Fibroblast of upper back skin (primary cell): ENCODE measurements around the gene KRTAP10-6.
"Not testable (repeated sequence)": the region's sequence is repeated elsewhere in the genome, so short reads cannot be mapped to it uniquely, and the experiment has no call there.

Experiments used
- DNase-seq: peaks from one replicate; pipeline ENCODE4 v3.0.0-alpha.2; 2013

The KRTAP10-6 gene

DNA sequence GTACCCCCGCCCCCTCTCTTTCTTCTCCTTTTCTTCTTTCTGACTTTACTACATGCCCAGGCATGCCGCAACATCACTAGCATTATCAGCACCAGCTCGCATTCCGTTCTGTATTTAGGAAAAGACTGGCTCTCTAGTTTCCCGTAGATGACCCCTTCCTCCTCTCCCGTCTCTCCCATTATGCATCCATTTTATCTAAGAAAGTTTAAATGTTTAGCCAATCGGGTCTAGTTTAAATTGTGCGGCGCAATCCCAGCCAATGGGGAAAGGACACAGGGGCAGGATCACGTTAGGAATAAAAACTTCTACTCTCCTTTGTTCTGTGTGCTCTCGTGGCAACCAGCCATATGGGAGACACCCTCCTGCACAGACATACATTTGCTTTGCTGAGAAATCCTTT is 5.8 kb upstream of the KRTAP10-6 start:
- DNase-seq = no peak

DNA sequence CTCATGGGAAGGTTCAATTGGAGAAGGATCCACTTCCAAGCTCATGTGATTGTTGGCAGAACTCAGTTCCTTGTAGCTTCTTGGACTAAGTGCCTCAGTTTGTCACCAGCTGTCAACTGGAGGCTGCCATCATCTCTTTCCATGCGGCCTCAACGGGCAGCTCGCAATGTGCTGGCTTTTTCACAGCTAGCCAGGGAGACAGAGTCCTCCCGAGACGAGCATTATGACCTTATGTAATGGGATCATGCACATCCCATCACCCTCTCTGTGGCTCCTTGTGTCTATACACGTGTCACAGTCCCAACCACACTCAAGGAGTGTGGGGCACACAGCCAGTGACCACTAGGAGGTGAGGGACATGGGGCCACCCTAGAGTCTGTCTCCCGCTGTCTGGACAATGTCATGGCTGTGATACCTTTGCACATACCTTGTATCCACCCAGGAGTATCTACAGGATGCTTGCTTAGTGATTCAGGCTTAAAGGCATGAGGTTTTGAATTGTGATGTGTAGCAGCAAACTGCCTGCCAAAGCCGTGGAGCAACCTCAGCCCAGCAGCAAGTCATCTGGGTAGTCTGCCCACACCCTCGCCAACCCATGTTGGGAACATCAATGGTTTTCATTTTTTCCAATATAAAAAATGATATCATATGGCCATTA is 3.9 kb upstream of the KRTAP10-6 start:
- no peak for DNase-seq

DNA sequence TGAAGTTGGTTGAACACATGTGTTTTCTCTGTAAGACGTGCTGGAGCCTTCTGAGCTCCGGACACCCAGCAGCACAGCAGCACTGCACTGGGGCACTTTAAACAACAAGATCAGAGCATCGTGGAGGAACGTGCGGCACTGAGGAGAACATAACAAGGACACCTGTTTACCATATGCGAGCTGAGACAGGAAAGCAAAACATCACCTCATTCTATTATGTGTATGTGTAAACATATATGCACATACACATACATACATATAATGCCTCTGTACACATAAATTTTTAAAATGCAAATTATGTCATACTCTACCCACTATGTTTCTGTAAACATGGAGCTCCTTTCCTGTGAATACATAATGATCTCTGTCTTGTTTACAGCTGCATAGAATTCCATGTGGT is 3.2 kb upstream of the KRTAP10-6 start:
- DNase-seq = no peak

DNA sequence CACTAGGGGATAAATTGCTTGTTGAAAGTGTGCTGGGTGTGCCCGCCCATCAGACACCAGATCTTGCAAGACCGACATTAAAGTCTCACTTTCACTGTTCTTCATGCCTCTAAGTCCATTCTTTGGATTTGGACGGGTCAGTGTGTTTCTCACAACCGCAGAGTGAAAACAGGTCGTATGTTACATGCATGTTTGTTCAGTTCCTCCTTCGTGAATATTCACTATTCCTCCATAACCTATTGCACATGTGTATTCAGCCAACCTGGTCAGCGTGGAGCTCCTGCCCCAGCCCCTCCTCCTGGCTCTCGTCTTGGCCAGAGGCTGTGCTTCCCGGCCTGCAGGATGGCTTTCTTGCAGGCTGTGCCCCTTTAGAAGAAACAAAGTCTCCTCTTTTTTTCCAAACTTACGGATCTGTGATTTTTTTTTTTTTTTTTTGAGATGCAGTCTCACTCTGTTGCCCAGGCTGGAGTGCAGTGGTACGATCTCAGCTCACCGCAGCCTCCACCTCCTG is 2.2 kb upstream of the KRTAP10-6 start:
- no peak for DNase-seq

DNA sequence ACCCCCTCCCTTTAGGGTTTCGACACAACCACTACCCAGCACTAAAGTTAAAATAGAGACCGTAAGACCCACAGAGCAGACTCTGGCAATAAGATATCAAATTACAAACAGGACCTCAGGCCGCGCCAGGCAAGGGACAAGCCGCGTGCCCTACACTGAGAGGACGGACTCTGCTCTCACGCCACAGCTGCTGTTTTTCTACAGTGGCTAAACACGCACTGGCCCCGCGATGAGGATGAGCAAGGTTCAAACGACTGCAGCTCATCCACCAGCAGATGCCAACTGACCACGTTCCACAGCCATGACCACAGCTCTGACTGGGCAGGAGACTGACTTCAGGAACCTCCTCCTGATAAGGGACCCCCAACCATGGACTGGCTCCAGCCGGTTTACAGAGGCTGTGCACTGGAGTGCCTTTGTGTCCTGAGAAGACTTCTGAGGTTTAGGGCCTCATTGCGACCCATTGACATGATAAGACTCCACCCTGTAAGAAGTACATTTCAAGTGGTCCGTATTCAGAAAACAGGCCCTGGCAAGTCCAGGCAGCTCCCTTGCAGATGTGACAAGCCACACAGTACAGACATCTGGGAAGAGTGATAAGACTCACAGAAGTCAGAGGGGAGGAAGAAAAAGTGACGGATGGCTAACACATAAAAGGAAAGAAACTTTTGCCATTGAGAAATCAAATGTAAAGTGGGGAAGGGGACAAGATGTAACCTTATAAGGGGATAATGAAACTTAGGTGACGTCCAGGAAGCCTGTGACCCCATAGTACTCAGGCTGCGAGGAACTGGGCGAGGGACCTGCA is 1.5 kb upstream of the KRTAP10-6 start:
- DNase-seq = no peak

DNA sequence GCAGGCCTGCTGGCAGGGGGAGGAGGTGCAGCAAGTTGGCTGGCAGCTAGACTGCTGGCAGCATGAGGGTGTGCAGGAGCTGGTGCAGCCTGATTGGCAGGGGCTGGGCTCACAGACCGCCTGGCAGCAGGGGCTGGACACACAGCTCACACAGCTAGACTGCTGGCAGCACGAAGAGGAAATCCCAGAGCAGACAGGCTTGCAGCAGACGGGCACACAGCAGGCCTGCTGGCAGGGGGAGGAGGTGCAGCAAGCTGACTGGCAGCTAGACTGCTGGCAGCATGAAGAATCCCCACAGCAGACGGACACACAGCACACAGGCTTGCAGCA is 539 bp downstream of the KRTAP10-6 start:
- DNase-seq = not testable (repeated sequence)

DNA sequence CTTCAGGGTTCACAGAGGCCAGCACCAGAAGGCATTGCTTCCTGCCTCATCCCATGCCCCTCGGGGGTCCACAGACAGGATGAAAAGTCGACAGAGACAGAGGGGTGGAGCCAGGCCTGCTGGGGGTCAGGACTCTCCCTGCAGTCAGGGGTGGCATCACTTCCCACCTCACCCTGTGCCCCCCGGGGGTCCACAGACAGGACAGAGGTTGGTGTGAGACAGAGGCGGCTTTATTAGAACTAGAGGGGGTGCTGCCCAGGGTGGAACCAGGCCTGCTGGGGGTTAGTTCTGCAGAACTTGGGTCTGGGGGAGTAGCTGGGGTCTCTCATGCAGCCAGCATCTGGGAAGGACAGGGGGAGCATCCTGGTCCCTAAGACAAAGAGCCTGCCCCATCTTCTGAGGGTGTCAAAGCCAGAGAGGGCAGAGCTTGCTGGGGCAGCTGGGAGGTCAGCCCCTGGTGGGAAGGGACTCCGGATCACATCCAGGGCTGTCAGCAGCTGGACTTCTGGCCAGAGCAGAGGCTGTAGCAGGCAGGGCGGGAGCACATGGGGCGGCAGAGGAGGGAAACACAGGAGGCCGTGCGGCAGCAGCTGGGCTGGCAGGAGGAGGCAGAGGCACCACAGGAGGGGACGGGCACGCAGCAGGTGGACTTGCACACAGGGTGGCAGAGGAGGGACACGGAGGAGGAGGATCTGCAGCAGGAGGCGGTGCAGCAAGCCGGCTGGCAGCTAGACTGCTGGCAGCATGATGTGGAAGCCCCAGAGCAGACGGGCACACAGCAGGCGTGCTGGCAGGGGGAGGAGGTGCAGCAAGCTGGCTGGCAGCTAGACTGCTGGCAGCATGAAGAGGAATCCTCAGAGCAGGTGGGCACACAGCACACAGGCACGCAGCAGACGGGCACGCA is 1.2 kb downstream of the KRTAP10-6 start:
- not testable (repeated sequence) for DNase-seq

DNA sequence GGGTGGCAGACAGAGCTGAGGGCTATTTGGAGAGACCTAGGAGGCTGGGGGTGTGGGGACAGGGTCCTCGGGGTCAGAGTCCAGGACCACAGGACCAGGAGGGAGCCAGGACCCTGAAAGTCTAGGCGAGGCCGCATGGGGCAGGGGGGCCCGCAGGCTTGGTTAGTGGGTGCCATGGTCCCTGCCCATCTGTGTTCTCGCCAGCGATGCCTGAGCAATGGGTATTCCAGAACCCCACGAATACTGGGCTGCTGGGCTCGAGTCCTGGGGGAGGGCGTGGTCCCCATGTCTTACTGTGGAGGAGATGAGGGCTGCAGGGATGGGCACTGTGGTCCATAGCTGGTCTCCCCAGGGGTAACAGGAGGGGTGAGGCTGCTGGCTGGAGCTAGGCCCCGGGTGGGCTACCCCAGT is 2.0 kb downstream of the KRTAP10-6 start:
- no peak for DNase-seq

DNA sequence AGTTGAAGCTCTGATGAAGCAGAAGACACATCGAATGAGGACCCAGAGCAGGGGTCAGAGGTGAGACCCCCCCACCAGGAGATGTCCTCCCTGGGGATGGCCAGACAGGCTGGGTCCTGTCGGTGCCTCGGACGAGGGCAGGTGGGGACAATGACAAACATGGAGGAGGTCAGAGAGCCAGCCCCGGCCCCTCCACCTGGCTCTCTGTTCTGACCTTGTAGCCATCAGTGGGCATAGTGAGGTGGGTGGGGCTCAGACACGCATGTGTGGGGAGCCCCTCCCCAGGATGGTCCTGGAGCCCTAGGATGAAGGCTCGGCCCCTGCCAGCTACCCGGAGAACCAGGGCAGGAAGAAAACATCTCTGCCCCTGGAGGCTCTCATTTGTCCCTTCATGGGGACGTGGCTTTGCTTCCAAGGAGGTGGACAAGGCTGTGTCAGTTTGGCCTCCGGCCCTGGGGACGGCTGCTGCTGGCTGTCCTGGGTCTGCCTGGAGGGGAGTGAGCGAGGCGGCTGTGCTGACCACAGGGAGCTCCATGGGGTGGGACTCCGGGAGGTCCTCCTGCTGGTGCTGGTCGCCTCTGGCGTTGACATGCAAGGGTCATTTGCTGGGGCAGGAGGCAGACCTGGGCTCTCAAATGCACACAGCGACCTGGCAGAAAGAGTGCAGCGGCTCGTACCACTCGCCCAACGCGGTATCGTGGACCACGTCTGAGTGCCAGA is 2.6 kb downstream of the KRTAP10-6 start:
- no peak for DNase-seq

DNA sequence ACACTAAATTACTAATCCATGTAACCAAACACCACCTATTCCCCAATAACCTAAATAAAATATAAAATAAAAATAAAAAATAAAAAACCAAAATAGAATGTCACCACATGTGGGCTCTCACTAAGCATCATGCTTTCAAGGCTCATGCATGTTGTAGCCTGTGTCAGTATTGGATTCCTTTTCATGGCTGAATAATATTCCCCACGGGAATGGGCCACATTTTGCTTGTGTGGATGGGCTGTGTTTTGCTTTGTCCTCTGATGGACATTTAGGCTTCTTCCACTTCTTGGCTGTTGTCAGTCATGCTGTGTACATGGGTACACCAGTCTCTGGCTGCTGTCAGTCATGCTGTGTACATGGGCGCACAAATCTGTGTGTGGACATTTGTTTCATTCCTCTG is 3.2 kb downstream of the KRTAP10-6 start:
- DNase-seq = no peak

DNA sequence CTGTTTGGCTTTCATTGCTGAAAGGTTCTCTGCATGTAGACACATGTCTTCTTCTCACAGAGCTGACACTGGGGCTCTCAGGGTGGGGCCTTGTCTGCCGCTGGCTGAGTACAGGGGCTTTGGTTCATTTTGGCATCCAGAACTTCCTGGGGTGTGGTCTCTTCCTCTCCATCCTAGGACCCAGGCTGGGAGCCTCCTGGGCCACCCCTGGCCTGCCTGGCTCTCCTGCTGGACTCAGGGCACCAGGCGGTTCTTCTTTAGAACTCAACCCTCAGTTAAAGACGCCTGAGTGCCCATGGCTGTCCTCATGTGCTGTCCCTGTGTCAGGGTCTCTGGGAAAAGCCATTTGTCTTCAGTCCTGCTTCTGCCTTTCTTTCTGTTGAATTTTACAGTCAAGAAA is 6.4 kb downstream of the KRTAP10-6 start:
- no peak for DNase-seq

DNA sequence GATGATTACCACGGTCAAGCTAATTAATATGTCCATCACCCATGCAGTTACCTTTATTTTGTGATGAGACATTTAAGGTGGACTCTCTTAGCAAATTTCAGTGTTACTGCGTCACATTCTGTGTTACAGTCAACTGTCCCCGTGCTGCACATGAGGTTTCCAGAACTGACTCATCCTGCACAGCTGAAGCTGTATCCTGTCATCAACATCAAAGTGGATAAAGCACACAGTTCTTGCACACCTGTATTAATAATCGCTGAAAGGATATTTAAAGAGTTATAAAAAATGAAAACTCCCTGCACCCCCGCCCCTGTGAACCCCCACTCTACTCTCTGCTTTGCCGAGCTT is 8.5 kb downstream of the KRTAP10-6 start:
- no peak for DNase-seq

DNA sequence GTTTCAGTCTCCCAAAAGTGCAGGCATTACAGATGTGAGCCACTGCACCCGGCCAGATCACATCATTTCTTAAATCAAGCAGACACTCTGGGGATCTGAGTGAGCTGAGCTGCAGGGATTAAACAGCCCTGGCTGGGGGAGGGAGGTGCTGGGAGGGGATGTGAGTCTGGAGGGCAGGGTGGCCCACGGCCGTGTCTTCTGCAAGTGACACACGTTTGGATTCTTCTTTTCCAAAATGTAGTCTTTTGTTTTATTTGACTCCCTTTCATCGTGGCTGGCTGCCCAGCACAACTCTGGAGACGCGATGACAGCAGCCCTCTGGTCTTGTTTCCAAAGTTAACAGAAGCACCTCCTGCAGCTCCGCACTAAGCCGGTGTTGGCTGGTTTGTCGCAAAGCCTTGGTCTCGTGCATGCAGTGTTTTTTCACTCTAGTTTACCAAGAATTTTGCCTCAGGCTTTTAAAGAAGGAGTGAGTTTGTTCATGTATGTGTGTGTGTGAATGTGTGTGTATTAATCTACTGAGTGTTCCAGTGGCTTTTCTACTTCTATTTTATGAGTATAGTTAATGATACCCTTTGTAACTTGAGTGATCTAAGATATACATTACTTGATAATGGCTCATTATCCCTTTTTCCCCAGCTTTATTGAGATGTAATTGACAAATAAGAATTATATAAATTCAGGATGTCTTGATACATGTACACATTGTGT is 9.1 kb downstream of the KRTAP10-6 start:
- no peak for DNase-seq

DNA sequence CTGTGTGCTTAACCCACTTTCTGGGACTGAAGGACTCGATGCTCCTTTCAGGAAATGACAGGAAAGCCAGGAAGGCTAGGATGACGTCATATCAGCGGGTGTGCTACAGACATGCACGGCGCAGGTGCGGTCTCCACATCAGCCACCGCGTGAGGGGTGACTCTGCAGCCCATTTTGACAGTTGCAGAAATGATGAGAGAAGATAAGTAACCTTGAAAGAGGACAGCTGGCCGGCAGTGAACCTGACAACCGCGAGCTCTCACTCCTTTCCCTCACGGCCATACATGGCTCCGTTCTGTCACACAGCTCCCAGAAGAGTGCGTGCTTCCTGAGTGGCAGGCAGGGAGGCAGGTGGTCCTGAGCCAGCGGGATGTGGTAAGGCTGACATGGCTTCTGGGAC is 10.2 kb downstream of the KRTAP10-6 start:
- DNase-seq = no peak

DNA sequence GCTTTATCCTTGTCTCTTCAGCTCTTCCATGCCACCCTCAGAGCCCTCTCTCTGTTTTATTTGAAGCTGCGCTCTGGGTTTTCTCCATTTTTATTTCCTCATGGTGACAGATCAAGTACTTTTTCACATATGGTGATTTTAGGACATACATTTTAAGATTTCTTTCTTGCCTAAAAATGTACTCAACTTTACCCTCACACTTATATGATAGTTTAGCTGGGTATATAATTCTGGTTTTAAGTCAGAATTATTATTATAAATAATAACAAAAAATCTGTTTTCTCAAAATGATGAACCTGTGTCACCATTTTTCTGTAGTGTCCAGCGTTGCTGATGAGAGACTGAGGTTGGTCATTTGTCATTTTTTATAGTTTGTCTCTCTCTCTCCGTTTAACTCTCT is 11.1 kb downstream of the KRTAP10-6 start:
- DNase-seq = no peak

DNA sequence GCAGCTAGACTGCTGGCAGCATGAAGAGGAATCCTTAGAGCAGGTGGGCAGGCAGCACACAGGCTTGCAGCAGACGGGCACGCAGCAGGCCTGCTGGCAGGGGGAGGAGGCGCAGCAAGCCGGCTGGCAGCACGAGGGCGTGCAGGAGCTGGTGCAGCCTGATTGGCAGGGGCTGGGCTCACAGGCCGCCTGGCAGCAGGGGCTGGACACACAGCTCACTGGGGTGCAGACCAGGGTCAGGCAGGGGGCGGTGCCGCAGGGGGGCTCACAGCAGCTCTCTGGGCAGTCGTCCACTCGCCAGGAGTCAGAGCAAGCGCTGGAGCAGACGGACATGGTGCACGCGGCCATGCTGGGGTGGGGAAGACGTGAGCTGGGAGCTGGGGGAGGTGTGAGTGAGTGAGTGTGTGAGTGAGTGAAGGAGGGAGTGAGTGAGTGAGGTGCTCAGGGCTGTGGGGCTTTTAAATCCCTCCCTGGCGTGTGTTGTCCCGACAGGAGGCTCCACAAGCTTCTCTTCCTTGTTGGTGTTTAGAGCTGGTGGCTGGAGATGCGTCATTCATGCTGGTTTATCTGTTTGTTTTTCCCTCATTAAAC is 12.0 kb downstream of the KRTAP10-6 start, which contains the start of gene KRTAP10-5:
Gene KRTAP10-5 (minus strand): TSS at position 374 of the 591 bp plus-strand sequence. CDS start 26 bp downstream, at position 348.
- DNase-seq = not testable (repeated sequence)

DNA sequence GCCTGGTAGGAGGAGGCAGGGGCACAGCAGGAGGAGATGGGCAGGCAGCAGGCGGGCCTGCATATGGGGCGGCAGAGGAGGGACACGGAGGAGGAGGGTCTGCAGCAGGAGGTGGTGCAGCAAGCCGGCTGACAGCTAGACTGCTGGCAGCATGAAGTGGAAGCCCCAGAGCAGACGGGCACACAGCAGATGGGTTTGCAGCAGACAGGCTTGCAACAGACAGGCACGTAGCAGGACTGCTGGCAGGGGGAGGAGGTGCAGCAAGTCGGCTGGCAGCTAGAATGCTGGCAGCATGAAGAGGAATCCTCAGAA is 12.5 kb downstream of the KRTAP10-6 start:
- no peak for DNase-seq

DNA sequence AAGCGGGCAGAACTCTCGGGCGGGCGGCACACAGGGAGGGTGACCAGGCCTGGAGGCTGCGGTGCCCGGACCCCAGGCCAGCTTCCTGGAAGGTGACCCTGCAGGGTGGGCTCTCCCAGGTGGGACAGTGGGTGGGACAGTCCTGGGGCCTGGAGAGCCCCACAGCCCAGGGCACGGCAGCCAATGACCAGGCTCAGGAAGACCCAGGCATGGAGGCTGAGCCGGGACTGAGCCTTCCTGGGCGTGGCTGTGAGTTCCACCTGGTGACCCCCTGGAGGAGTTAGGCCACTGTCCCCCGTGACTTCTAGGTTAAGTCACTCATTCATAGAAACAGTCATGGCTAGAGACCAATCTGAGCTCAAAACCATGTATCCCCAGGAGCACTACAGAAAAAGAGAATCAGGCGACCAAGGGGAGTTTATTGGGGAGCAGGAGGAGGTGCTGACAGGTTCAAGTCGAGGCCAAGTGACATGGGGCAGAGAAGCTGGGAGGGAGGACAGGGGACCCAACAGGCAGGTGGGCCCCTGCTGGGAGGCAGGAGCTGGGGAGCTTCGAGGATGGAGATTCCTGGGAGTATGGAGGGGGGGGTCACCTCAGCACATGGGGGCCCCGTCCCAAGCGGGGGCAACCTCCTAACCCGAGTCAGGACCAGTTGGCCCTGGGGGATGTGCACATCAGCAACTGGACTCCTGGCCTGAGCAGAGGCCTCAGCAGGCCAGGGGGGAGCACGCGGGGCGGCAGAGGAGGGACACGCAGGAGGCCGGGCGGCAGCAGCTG is 13.1 kb downstream of the KRTAP10-6 start:
- no peak for DNase-seq

DNA sequence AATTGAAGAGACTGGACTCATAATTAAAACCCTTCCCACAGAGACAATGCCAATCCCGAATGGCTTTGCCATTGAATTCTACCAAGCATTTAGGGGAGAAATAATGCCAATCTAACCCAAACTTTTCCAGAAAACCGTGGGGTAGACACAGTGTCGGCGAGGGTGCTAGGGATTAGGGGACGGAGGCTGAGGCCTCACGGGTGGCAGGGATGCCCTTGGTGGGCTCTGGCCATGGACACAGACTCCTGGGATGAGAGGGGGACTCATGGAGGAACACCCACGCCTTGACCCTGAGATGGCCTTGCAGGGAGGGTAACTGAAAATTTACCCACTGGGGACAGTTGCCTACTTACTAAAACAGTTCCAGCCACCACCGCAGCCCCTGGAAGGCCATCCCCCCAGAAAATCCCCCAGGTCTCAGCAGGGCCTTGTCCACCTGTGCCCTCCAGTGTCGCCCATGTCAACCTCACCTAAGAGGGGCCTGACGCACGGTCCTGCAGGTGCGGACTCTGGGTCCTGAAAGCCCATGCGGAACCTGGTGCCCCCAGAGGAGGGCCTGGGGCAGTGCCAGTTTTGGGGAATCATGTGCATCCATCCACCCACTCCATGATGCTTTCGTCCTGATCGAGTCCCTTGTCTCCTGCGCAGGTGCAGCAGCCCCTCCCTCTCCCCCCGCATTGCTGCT is 13.8 kb downstream of the KRTAP10-6 start:
- DNase-seq = no peak

DNA sequence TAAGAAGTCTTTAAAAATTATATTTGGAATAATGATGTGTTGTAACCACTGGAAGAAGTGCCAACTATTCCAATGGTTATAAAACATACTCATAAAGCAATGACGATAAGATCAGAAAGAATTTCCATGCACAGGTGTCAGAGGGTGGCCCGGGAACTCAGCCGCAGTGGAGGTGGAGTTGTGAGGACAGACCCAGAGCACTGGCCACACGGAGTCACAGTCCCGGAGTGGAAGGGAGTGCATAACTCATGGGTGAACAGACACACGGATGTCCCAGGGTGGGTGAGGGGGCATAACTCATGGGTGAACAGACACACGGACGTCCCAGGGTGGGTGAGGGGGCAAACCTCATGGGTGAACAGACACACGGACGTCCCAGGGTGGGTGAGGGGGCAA is 16.3 kb downstream of the KRTAP10-6 start:
- DNase-seq = no peak
